ENCODE results near the gene RASEF. TPM values are rescaled to one million over a fixed set of nuclear protein-coding genes. Genes with fewer than 3 reads are reported as not detected.

Gene RASEF
- total RNA-seq, 2 donors from 2014 or later, result 0.16 TPM; not detected in 1

DNA sequence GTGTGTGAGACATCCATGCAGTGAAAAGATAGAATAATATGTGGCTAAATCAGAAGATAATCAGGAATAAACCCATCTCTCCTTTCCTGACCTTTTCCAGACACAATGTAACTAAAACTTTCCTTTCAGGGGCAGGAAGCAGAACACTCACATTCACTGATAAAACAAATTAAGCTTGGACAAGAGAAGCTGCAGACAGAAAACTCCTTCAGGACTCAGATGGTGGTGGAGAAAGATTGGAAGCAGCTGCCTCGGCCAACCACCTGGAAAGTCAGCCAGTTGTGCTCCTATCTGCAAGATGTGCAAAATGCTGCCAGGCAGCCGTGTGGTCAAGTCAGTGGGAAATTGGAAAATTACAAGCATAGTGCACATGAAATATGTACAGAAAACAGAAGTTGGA is 26.9 kb downstream of the RASEF start:
- no peaks in the 10 kb centered on the region for H3K9me3 ChIP-seq
- no peak overlapping the region for H3K4me3 ChIP-seq
- no peak for DNase-seq (ENCODE audit: low spot score)
- no peak for TF ChIP-seq CTCF (IDR thresholded peaks at IDR 0.05)
- no peaks in the 10 kb centered on the region for H3K27me3 ChIP-seq
- no peaks in the 10 kb centered on the region for H3K4me1 ChIP-seq
- H3K27ac ChIP-seq, result no peak overlapping the region
- no peaks in the 10 kb centered on the region for H3K36me3 ChIP-seq

DNA sequence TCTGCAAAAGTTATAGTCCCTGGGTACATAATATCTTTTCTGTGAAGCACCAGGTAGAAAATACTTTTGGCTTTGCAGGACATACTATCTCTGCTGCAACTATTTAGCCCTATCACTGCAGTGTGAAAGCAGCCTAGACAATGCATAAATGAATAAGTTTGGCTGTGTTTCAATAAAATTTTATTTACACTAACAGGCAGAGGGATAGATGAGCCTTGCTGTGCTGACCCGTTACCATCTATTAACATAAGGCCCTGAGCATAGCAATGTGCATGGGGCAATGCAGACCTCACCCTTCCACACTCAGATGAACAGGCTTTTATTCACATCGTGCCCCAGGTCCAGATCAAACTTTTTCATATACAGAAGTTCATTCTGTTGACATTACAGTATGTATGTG is 27.8 kb downstream of the RASEF start:
- no peak overlapping the region for H3K4me3 ChIP-seq
- no peaks in the 10 kb centered on the region for H3K9me3 ChIP-seq
- no peak overlapping the region for H3K27ac ChIP-seq
- no peaks in the 10 kb centered on the region for H3K36me3 ChIP-seq
- H3K27me3 ChIP-seq, result no peaks in the 10 kb centered on the region
- H3K4me1 ChIP-seq, result no peaks in the 10 kb centered on the region
- TF ChIP-seq CTCF (IDR thresholded peaks at IDR 0.05), result no peak
- DNase-seq (ENCODE audit: low spot score), result no peak

DNA sequence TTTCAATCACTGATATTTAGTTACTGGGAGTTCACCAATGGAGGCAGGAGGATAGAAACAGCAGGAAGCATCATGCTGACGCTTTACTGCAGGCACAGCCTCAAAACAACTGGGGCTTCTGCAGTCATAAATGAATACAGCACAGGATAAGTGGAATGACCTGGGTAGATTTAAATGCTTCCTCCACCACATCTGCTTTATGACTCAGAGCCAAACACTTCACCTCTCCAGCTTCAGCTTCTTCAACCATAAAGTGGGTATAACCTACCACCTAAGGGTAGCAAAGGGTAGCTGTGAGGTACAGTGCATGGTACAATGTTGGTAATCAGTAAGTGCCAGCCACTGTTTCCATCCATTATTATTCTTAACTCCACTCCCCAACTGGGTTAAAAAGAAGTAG is 28.4 kb downstream of the RASEF start:
- Histone ChIP-seq H3K36me3 (no peaks in the 10 kb centered on the region), H3K4me3 (no peak overlapping the region), H3K4me1 (no peaks in the 10 kb centered on the region), H3K27ac (no peak overlapping the region), H3K9me3 (no peaks in the 10 kb centered on the region), H3K27me3 (no peaks in the 10 kb centered on the region)
- TF ChIP-seq CTCF (IDR thresholded peaks at IDR 0.05), result no peak
- no peak for DNase-seq (ENCODE audit: low spot score)

- Histone ChIP-seq H3K4me1 (no peaks in the 10 kb centered on the region), H3K27ac (no peak overlapping the region), H3K27me3 (no peaks in the 10 kb centered on the region), H3K36me3 (no peaks in the 10 kb centered on the region), H3K4me3 (no peak overlapping the region), H3K9me3 (no peaks in the 10 kb centered on the region)
- no peak for DNase-seq (ENCODE audit: low spot score)
- no peak for TF ChIP-seq CTCF (IDR thresholded peaks at IDR 0.05)
Measured at GRCh38 chr9:83034026-83034425, 28.9 kb downstream of the RASEF start.

- DNase-seq (ENCODE audit: low spot score), result no peak
- Histone ChIP-seq H3K9me3 (no peaks in the 10 kb centered on the region), H3K27ac (no peak overlapping the region), H3K4me3 (no peak overlapping the region), H3K27me3 (no peaks in the 10 kb centered on the region), H3K36me3 (no peaks in the 10 kb centered on the region), H3K4me1 (no peaks in the 10 kb centered on the region)
- no peak for TF ChIP-seq CTCF (IDR thresholded peaks at IDR 0.05)
Measured at GRCh38 chr9:83032065-83032625, 30.8 kb downstream of the RASEF start.

DNA sequence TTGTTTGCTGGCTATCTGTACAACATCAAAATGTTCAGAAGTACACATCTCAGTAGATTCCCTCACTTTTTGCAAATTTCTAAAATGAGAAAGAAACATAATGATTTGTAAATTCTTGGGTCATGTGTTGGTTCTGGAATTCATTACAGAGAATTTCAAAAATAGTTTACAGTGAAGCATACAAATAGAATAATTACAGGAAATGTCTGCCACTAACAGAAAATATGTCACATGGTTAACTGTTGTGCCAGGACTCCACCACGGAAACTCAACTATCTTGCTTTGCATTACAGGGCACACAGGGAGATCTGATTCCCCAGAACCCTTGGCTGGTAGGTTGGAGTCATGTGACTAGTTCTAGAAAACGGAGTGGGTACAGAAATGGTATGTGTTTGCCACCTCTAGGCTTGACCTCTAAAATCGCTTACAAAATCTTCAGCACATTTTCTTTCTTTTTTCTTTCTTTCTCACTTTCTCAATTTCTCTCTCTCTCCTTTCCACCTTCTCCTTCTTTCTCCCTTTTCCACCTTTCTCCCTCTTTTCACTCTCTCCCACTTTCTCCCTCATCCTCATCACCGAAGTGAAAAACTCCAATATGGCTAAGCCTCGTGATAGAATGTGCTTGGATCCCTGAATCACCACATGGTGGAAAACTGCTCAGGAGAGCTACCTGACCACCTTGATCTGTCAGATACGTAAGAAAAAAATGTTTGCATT is 32.4 kb downstream of the RASEF start:
- no peak overlapping the region for H3K4me3 ChIP-seq
- no peaks in the 10 kb centered on the region for H3K9me3 ChIP-seq
- no peaks in the 10 kb centered on the region for H3K36me3 ChIP-seq
- H3K4me1 ChIP-seq, result no peaks in the 10 kb centered on the region
- TF ChIP-seq CTCF (IDR thresholded peaks at IDR 0.05), result no peak
- DNase-seq (ENCODE audit: low spot score), result no peak
- no peaks in the 10 kb centered on the region for H3K27me3 ChIP-seq
- H3K27ac ChIP-seq, result no peak overlapping the region
